Measurements from ENCODE around the gene FAM131A.

Gene FAM131A, protein sequence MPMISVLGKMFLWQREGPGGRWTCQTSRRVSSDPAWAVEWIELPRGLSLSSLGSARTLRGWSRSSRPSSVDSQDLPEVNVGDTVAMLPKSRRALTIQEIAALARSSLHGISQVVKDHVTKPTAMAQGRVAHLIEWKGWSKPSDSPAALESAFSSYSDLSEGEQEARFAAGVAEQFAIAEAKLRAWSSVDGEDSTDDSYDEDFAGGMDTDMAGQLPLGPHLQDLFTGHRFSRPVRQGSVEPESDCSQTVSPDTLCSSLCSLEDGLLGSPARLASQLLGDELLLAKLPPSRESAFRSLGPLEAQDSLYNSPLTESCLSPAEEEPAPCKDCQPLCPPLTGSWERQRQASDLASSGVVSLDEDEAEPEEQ

DNA sequence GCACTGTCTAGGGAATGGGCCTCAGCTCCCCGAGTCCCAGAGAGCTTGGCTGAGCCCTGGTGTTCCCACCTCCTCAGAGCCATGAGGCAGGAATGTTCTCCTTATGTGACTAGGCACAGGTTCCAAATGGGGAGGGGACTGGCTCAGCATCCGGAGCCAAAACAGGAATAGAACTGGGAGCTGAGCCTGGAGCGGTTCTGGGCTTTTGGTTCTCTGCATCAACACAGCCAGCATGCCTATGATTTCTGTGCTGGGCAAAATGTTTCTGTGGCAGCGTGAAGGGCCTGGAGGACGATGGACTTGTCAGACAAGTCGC is at the start of gene FAM131A:
Gene FAM131A, plus strand, starts transcription at position 202 of the 316 bp plus-strand sequence. Its CDS starts 31 bp downstream, at position 233.
- DNase-seq (ENCODE audit: low spot score): no peak

DNA sequence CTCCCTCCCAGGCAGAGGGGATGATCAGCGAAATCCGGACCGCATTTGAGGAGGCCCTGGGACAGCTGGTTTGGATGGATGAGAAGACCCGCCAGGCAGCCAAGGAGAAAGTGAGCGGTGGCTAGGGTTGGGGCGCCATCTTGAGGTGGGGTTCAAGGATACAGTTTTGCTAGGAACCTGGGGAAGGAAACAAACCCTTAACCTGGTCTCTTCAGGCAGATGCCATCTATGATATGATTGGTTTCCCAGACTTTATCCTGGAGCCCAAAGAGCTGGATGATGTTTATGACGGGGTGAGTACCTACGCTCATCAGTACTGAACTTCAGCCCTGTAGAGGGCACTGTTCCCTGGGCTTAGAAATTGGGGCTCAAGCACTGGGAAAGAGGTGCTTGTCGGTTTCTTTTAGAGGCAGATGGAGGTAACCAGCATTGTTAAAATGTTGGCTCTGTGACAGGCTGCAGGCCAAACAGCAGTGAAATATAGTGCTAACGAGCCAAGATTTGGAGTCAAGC is 47.9 kb upstream of the FAM131A start:
- DNase-seq (ENCODE audit: low spot score): peak; percentile 88

DNA sequence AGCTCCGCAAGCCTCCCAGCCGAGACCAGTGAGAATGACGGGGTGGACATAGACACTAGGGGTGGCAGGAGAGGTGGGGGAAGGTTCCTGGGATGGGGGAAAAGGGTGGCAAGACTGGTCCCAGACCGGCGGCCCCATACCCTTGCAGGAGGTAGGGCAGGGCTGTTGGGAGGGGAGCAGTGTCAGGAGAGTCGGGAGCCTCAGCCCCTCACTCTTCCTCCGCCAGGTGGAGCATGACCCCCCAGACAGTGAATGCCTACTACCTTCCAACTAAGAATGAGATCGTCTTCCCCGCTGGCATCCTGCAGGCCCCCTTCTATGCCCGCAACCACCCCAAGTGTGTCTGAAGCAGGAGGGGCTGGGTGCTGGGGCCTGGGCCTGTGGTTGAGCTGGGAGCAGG is 47.1 kb upstream of the FAM131A start:
- no peak for DNase-seq (ENCODE audit: low spot score)

DNA sequence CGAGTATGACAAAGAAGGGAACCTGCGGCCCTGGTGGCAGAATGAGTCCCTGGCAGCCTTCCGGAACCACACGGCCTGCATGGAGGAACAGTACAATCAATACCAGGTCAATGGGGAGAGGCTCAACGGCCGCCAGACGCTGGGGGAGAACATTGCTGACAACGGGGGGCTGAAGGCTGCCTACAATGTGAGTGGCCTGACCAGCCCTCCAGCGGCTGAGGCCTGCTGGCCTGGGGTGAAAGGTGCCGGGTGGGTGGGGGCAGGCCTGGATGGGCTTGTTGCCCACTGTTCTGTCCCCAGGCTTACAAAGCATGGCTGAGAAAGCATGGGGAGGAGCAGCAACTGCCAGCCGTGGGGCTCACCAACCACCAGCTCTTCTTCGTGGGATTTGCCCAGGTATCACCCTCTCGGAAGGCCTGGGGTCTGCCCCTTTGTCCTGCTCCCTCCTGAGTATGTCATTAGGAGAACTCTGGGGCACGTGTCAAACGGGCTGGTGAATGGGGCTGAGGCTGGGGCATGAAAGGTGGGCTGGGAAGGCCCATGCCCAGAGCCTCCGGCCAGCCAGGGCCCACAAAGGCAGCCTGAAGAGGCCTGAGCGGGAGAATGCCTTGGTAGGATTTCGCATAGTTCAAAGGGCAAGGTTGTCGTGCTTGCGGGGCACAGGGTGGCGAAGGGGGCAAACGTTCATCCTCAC is 46.2 kb upstream of the FAM131A start:
- no peak for DNase-seq (ENCODE audit: low spot score)

DNA sequence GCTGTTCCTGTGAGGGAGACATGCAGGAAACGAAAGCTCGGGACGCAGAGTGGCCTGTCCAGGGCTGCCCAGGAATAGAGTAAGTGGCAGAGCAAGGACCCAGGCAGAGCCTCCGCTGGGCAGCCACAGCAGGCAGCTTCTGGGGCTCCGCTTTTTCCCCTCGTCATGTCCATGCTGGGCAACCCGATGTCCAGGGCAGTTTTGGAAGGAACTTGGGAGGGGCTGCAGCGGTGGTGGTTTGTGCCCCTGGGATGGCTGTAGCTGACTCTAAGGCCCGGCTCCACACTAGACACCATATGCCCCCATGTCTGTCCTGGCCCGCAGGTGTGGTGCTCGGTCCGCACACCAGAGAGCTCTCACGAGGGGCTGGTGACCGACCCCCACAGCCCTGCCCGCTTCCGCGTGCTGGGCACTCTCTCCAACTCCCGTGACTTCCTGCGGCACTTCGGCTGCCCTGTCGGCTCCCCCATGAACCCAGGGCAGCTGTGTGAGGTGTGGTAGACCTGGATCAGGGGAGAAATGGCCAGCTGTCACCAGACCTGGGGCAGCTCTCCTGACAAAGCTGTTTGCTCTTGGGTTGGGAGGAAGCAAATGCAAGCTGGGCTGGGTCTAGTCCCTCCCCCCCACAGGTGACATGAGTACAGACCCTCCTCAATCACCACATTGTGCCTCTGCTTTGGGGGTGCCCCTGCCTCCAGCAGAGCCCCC is 45.5 kb upstream of the FAM131A start:
- DNase-seq (ENCODE audit: low spot score): no peak

DNA sequence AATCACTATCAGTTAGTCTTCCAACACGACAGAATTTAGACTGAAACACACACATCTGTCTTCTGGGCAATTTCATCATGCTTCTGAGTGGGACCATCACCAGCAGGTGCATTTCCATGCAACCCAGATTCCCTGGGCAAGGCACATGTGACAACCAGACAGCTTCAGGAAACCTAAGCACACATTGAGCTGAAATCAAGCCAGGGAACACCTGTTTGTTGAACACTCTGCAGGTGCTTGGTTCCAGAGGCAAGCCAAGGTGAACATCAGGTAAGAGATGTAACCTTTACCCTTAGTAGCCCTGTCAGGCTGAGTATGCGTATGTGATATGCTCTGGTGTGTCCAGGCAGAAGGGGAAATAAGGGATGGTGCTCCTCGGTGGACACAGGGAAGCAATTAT is 41.6 kb upstream of the FAM131A start:
- no peak for DNase-seq (ENCODE audit: low spot score)

DNA sequence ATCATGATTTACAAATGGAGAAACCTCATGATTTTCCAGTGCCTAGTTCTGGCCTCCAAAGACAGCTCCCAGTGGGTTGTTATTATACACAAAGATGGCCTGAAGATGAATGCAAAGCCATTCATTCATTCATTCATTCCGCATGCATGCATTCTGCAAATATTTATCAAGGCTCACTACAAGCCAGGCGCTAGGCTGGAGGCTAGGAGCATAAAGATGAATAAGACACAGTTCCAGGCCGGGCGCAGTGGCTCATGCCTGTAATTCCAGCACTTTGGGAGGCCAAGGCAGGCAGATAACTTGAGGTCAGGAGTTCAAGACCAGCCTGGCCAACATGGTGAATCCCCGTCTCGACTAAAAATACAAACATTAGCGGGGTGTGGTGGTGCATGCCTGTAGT is 40.8 kb upstream of the FAM131A start:
- DNase-seq (ENCODE audit: low spot score): no peak

DNA sequence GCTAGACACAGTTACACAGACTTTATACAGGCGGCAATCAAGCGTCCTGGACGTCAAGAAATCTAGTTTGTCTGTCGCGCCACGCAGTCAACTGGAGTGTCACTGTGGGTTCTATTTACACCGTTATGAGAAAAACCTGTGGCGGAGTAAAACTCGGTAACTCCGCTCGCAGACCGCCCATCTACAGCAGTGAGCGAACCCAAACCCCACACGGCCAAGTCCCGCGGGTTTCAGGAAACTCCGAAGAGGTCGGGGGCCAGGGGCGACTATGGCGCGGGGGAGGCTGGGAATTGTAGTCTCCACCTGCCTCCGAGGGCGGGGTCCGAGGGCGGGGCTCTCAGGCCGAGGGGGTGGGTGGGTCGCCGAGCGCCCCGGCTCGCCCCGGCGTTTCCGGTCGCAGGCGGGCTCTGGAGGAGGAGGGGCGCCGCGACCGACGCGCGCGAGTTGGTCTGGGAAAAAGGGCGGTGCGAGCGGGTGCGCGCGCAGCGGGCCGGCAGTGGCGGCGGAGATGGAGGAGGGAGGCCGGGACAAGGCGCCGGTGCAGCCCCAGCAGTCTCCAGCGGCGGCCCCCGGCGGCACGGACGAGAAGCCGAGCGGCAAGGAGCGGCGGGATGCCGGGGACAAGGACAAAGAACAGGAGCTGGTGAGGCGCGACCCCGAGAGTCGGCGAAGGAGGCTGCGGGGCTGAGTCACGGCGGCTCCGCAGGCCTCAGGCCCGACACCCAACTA is 38.5 kb upstream of the FAM131A start, which contains the start of gene PSMD2:
Gene PSMD2, plus strand, starts transcription at position 483 of the 729 bp plus-strand sequence. Its CDS starts 26 bp downstream, at position 509.
- peak; percentile 100 for DNase-seq (ENCODE audit: low spot score)

DNA sequence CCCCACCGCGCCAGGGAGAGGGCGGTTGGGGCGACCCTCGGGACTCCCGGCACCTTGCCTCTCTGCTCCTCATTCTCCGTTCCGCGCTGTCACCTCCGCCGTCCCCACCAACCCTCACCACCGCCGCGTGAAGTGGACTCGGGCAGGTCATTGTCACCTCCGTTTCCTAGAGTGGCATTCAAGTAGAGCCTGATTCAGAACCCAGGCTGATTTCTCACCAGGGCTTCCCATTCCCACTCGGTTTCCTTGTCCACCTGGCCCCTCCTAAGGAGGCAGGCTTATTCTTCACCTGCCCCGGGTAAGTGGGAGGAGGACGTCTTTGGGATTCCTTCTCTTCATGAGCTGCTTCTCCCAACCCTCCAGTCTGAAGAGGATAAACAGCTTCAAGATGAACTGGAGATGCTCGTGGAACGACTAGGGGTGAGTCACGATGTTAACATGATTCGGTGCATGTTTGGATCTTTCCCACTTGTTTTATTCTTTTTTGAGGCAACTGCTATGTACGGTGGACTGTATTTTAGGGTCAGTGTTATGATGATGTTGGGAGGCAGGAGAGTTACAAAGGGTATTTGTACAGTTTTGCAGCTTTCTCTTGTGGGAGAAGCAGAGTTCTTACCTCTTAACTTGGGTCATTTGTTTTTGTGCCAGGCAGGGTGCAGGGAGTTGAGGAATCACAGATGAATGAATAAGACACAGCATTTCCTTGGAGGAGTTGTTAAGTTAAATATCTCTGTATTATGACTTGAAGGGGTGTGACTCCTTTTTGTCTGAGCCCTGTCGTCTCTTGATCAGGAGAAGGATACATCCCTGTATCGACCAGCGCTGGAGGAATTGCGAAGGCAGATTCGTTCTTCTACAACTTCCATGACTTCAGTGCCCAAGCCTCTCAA is 37.7 kb upstream of the FAM131A start:
- no peak for DNase-seq (ENCODE audit: low spot score)

DNA sequence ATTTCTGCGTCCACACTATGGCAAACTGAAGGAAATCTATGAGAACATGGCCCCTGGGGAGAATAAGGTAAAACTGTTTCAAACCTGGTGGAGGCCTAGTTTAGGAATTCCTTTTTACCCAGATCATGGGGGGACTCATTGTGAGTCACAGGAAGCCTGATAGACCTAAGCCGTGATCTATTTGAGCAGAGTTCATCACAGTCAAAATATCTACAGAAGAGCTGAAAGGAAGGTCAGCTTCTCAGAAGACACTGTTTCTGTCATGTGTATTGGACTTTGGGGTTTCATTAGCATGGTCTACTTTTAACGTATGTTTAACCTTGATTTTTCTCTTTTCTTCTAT is 37.1 kb upstream of the FAM131A start:
- DNase-seq (ENCODE audit: low spot score): no peak

DNA sequence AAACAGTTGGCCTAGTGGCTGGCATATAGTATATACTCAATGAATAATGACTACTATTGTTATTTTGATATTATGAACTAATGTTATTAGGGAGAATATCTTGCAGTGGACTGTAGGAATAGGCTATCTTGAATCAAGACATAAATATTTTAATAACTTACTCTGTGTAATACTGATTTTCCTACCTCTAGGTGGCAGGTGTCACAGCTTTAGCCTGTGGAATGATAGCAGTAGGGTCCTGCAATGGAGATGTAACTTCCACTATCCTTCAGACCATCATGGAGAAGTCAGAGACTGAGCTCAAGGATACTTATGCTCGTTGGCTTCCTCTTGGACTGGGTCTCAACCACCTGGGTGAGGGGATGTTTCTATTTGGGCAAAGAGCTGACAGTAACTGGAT is 31.8 kb upstream of the FAM131A start:
- DNase-seq (ENCODE audit: low spot score): no peak

DNA sequence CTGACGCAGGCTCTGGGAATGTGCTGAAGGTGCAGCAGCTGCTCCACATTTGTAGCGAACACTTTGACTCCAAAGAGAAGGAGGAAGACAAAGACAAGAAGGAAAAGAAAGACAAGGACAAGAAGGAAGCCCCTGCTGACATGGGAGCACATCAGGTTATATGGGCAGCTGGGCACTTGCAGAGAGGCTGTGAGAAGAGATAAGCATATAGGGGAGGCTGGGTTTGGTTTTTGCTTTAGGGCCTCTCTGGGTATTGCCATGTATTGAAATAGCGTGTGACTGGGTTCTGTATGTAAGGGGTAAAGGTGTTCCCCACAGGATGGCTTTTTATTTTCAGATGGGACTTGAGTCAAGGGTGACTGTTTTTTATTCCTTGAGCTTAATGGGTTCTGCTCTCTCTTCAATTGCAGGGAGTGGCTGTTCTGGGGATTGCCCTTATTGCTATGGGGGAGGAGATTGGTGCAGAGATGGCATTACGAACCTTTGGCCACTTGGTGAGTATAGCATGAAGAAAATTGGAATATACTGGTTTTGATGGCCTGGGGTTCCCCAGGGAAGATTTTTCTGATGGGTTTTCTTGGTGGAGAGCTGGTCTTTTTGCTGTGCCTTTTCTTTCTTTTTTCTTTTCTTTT is 30.9 kb upstream of the FAM131A start:
- DNase-seq (ENCODE audit: low spot score): no peak

DNA sequence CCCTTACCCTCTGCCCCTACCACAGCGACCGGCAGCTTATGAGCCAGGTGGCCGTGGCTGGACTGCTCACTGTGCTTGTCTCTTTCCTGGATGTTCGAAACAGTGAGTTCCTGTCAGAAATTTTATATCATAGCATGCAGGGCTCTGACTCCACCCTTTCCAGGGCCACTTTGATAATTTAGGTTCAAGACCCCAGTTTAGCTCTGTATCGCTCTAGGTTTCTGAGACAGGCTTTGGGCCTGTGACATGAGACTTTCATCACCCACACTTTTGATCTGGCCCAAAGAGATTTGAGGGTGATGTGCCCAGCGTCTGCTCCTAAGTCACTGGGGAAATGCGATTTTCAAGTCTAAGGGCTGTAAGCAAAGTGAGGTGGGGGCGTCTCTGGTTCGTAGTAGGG is 29.5 kb upstream of the FAM131A start:
- DNase-seq (ENCODE audit: low spot score): no peak

DNA sequence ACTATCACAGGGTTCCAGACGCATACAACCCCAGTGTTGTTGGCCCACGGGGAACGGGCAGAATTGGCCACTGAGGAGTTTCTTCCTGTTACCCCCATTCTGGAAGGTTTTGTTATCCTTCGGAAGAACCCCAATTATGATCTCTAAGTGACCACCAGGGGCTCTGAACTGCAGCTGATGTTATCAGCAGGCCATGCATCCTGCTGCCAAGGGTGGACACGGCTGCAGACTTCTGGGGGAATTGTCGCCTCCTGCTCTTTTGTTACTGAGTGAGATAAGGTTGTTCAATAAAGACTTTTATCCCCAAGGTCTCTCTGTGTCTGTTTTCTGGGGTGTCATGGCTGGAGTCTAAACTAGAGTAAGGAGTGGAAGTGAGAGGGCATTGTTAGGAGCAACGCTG is 28.7 kb upstream of the FAM131A start:
- no peak for DNase-seq (ENCODE audit: low spot score)

DNA sequence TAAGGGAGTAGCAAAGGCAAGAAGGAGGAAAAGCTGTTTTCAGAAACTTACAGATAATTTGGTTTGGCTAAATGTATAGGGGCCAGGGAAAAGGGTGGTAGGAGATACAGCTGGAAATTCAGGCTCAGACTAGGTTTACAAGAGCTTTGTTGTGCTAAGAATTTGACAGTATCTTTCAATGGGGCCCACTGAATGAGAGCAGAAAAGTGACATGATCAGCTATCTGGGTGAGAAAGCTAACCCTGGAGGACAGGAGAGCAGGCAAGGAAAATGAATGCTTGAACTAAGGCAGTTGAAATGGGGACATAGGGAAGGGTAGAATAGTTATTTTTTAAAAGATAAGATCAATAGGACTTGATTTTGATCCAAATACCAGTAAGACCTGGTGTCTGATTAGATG is 25.8 kb upstream of the FAM131A start:
- DNase-seq (ENCODE audit: low spot score): no peak

DNA sequence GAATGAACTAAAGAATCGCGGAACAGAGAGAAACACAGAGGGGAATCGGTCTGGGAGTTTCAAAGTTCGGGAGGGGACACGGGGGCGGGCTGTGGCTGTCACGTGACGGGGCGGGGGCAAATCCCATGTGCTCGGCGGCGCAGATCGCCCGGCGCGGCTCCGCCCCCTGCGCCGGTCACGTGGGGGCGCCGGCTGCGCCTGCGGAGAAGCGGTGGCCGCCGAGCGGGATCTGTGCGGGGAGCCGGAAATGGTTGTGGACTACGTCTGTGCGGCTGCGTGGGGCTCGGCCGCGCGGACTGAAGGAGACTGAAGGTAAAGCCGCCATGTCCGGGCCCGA is 23.1 kb upstream of the FAM131A start, which contains the start of gene EIF4G1:
Gene EIF4G1, plus strand, starts transcription at position 244 of the 337 bp plus-strand sequence. CDS start 1,191 bp downstream, outside the sequence.
- peak; percentile 99 for DNase-seq (ENCODE audit: low spot score)

DNA sequence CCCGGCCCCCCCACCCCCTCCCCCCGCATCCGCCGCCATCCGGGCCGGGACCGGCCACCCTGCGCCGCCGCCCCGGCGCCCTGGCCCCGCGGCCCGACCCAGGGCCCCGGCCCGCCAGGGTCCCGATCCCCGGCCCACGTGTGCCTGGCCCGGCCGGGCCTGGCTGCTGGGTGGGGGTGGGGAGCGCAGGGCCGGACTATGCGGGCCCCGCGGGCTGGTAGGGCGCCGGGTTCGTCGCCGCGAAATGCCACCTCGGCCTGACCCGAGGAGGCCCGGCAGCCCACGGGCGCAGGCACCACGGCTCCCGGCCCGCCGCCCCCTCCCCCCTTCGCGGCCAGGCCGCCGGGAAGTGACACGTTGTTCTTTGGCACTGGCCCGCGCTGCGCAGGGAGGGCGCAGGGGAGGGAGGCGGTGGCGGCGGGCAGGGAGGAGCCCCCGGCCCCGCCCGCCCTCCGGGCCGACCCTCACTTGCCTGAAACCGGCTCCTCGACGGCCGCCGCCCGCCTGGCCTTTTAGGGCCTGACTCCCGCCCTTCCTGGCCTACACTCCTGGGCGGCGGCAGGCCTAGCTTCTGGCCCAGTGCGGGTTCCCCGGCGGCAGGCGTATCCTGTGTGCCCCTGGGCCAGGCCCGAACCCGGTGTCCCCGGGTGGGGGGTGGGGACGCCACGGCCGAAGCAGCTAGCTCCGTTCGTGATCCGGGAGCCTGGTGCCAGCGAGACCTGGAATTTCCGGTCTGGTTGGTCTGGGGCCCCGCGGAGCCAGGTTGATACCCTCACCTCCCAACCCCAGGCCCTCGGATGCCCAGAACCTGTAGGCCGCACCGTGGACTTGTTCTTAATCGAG is 22.5 kb upstream of the FAM131A start:
- peak; percentile 80 for DNase-seq (ENCODE audit: low spot score)

DNA sequence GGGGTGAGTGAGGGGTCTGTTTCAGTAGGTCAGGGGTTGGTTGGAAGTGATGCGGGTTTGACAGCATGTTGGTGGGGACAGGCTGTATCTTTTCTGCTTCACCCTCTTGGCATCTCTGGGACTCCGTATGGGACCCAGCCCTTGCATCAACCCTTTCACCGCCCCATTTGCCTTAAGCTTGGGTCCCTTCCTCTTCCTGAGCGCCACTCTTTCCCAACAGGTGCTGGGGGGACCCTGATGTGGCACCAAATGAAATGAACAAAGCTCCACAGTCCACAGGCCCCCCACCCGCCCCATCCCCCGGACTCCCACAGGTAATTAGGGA is 21.9 kb upstream of the FAM131A start:
- DNase-seq (ENCODE audit: low spot score): no peak

DNA sequence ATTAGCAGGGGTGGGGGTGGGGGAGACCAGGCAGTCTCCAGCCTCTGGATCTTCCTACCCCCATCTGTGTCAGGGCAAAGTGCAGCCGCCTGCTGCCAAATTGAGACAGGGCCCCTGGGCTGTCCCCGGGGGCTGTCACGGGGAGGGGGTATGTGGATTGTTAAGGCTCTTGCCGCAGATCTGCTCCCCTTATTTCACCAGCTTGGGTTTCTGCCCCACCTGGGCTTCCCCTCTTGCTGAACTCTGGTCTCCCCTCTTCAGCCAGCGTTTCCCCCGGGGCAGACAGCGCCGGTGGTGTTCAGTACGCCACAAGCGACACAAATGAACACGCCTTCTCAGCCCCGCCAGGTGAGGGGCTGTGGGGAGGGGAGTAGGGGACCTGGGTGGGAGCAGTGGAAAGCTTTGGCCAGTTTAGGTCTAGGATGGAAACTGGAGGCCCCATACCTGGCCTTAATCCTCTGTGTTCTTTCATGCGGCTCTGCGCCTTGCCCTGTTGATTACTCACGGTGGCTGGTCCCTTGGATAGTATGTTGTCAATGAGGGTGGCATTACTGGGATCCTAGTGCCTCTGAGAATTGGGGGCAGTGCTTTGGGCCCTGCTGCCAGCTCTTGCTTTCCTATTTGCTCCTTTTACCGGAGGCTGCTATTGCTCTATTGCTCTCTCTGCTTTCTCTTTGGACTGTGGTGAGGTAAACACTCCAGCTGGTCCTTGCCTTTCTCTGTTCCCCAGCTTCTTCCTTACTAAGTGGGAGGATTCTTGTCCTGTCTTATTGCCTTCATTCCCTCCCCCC is 21.3 kb upstream of the FAM131A start:
- DNase-seq (ENCODE audit: low spot score): no peak
